A549 (cell line): ENCODE results near the gene SPPL2C.

Experiments used
- CEBPB ChIP-seq, 2 experiments: fragments of >200 bp in 1 of 2; sonication (Bioruptor Twin) in 1 of 2; formaldehyde crosslinking in 1 of 2; IDR thresholded peaks; 2 replicates each; pipeline ENCODE4 v1.6.1; 2012 to 2016
- CTCF ChIP-seq: fragments of >200 bp; sonication (Bioruptor Twin); formaldehyde crosslinking; IDR thresholded peaks from 3 replicates; pipeline ENCODE4 v1.5.1; 2016
- FOSL2 ChIP-seq, 2 experiments: fragments of 450-650 bp in 1 of 2; fragments of >200 bp in 1 of 2; sonication (Bioruptor Twin) in 1 of 2; formaldehyde crosslinking; IDR thresholded peaks; 2 replicates each; pipeline versions ENCODE4 v1.5.0 to v1.6.1; 2016 to 2020; ENCODE audit warnings: mild to moderate bottlenecking in 1 of 2, moderate library complexity in 1 of 2
- POLR2A ChIP-seq: IDR thresholded peaks from 2 replicates; pipeline ENCODE4 v1.6.1; 2012; ENCODE audit warnings: mild to moderate bottlenecking, low read length
- RAD21 ChIP-seq, 2 experiments: fragments of >200 bp in 1 of 2; sonication (Bioruptor Twin) in 1 of 2; formaldehyde crosslinking in 1 of 2; IDR thresholded peaks in 1 of 2; conservative IDR thresholded peaks in 1 of 2; 2 replicates in 1 of 2; 3 replicates in 1 of 2; pipeline ENCODE4 v1.6.1; 2012 to 2018; ENCODE audit warnings: inconsistent platforms in 1 of 2
- RCOR1 ChIP-seq: fragments of 150-350 bp; IDR thresholded peaks from 2 replicates; pipeline ENCODE4 v1.6.1; 2014; ENCODE audit warnings: antibody characterized with exemption, low read length, low read depth
- SREBF2 ChIP-seq: fragments of 450-650 bp; IDR thresholded peaks from 2 replicates; pipeline ENCODE4 v1.6.1; 2014; ENCODE audit warnings: mild to moderate bottlenecking, moderate library complexity
- USF2 ChIP-seq: fragments of 450-650 bp; IDR thresholded peaks from 2 replicates; pipeline ENCODE4 v1.6.1; 2014; ENCODE audit warnings: antibody characterized with exemption
- ZFP36 ChIP-seq: fragments of 450-650 bp; IDR thresholded peaks from 2 replicates; pipeline ENCODE4 v1.6.1; 2014; ENCODE audit warnings: borderline replicate concordance; ENCODE audit not compliant: partially characterized antibody
- TF ChIP-seq, protein P1 (sequence below): IDR thresholded peaks from 2 replicates; pipeline ENCODE4 v1.6.1; 2012

DNA sequence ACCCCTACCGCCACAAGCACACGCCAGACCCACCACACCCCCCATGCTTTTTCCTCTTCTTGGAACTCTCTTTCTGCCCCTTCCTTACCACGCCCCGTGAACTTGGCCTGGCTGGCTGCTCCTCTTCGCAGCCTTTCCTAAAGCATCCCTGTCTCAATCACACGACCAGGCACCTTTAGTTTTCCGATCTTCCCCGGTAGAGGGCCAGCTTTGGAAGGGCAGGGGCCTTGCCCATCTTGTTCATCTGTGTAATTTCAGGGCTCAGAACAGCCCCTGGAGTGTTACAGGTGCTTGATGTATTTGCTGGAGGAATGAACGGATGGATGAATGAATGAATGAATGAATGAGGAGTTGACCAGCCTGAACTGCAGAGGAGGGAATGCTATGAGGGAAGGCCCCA lies 3.7 kb downstream of the SPPL2C start:
- TF ChIP-seq, protein P1, sequence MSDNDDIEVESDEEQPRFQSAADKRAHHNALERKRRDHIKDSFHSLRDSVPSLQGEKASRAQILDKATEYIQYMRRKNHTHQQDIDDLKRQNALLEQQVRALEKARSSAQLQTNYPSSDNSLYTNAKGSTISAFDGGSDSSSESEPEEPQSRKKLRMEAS: no peak
- TF ChIP-seq USF2: no peak
- TF ChIP-seq CTCF: no peak
- no peak for TF ChIP-seq RCOR1
- no peak for TF ChIP-seq POLR2A
- TF ChIP-seq ZFP36: no peak
- TF ChIP-seq FOSL2 (IDR thresholded peaks at IDR 0.05): no peak
- no peak for TF ChIP-seq FOSL2 (CRISPR knock-in tag; IDR thresholded peaks at IDR 0.05)
- TF ChIP-seq SREBF2: no peak
- TF ChIP-seq RAD21 (conservative IDR thresholded peaks at IDR 0.05 in 1 of 2, IDR thresholded peaks at IDR 0.05 in 1 of 2): no peak
- TF ChIP-seq CEBPB (IDR thresholded peaks at IDR 0.05): no peak
